SK-N-SH treated with all-trans-retinoic acid at 6 μM for 48 hours (cell line): ENCODE measurements around the gene RXRA.
A peak's percentile ranks its signal among the peaks of the same experiment; 100 is the strongest.

Experiments
- ATAC-seq: fragments of 200-7000 bp; cut with Tn5 transposase; 3 replicates; pipeline ENCODE4 v1.9.1; 2020; ENCODE audit warnings: mild to moderate bottlenecking, moderate library complexity
- ARNTL ChIP-seq: fragments of 450-650 bp; formaldehyde crosslinking; IDR thresholded peaks from 2 replicates; pipeline ENCODE4 v1.5.0; 2020; ENCODE audit warnings: low read depth, mild to moderate bottlenecking, moderate library complexity, borderline replicate concordance
- BACH2 ChIP-seq: fragments of 250-450 bp; sonication (Bioruptor Pico); IDR thresholded peaks from 2 replicates; pipeline ENCODE4 v1.9.0; 2021; ENCODE audit warnings: mild to moderate bottlenecking, borderline replicate concordance
- CSDC2 ChIP-seq: fragments of 250-450 bp; sonication (Bioruptor Pico); IDR thresholded peaks from 2 replicates; pipeline ENCODE4 v1.5.0; 2020; ENCODE audit warnings: mild to moderate bottlenecking, moderate library complexity
- CSRNP3 ChIP-seq: fragments of 250-450 bp; sonication (Bioruptor Pico); IDR thresholded peaks from 2 replicates; pipeline ENCODE4 v1.5.1; 2021; ENCODE audit warnings: mild to moderate bottlenecking, moderate library complexity
- ESRRG ChIP-seq: fragments of 250-450 bp; sonication (Bioruptor Pico); IDR thresholded peaks from 2 replicates; pipeline ENCODE4 v1.6.1; 2021; ENCODE audit warnings: mild to moderate bottlenecking
- GLIS3 ChIP-seq: fragments of 250-450 bp; sonication (Bioruptor Pico); IDR thresholded peaks from 2 replicates; pipeline ENCODE4 v1.5.0; 2020; ENCODE audit warnings: mild to moderate bottlenecking, moderate library complexity
- ISL1 ChIP-seq: fragments of 250-450 bp; sonication (Bioruptor Pico); IDR thresholded peaks from 2 replicates; pipeline ENCODE4 v2.1.2; 2022; ENCODE audit warnings: mild to moderate bottlenecking, moderate library complexity
- OSR1 ChIP-seq: fragments of 250-450 bp; sonication (Bioruptor Pico); IDR thresholded peaks from 2 replicates; pipeline ENCODE4 v1.8.0; 2022; ENCODE audit warnings: moderate library complexity, mild to moderate bottlenecking, inconsistent platforms
- PATZ1 ChIP-seq: fragments of 250-450 bp; sonication (Bioruptor Pico); IDR thresholded peaks from 2 replicates; pipeline ENCODE4 v1.8.0; 2020; ENCODE audit warnings: mild to moderate bottlenecking, moderate library complexity, borderline replicate concordance
- RARB ChIP-seq: fragments of 250-450 bp; sonication (Bioruptor Pico); IDR thresholded peaks from 2 replicates; pipeline ENCODE4 v1.8.0; 2021; ENCODE audit warnings: mild to moderate bottlenecking, moderate library complexity
- TCF4 ChIP-seq: fragments of 250-450 bp; sonication (Bioruptor Pico); IDR thresholded peaks from 2 replicates; pipeline ENCODE4 v1.8.0; 2021; ENCODE audit warnings: mild to moderate bottlenecking, moderate library complexity, borderline replicate concordance
- TOX ChIP-seq: fragments of 250-450 bp; sonication (Bioruptor Pico); IDR thresholded peaks from 2 replicates; pipeline ENCODE4 v1.8.0; 2021; ENCODE audit warnings: mild to moderate bottlenecking, moderate library complexity, borderline replicate concordance
- TSHZ2 ChIP-seq: fragments of 250-450 bp; sonication (Bioruptor Pico); IDR thresholded peaks from 2 replicates; pipeline ENCODE4 v1.5.0; 2020; ENCODE audit warnings: mild to moderate bottlenecking, moderate library complexity
- ZC3H10 ChIP-seq: fragments of 250-450 bp; sonication (Bioruptor Pico); IDR thresholded peaks from 2 replicates; pipeline ENCODE4 v1.5.1; 2021; ENCODE audit warnings: mild to moderate bottlenecking, moderate library complexity
- ZFP3 ChIP-seq: fragments of 250-450 bp; sonication (Bioruptor Pico); IDR thresholded peaks from 2 replicates; pipeline ENCODE4 v1.5.0; 2020; ENCODE audit warnings: mild to moderate bottlenecking, moderate library complexity
- ZFP30 ChIP-seq: fragments of 450-650 bp; formaldehyde crosslinking; IDR thresholded peaks from 2 replicates; pipeline ENCODE4 v1.5.0; 2022; ENCODE audit warnings: mild to moderate bottlenecking, moderate library complexity
- ZNF565 ChIP-seq: fragments of 450-650 bp; formaldehyde crosslinking; conservative IDR thresholded peaks from 2 replicates; pipeline ENCODE4 v1.5.0; 2020; ENCODE audit warnings: low read depth, mild to moderate bottlenecking, moderate library complexity
- ZNF70 ChIP-seq: fragments of 450-650 bp; formaldehyde crosslinking; IDR thresholded peaks from 2 replicates; pipeline ENCODE4 v1.5.0; 2020; ENCODE audit warnings: mild to moderate bottlenecking, moderate library complexity
- TF ChIP-seq, protein P1 (sequence below): fragments of 250-450 bp; sonication (Bioruptor Pico); IDR thresholded peaks from 2 replicates; pipeline ENCODE4 v1.8.0; 2021; ENCODE audit warnings: low read depth, mild to moderate bottlenecking, moderate library complexity, borderline replicate concordance

RXRA gene

GRCh38 chr9:134348404-134349155 is 22.3 kb downstream of the RXRA start:
- ATAC-seq = no peak
- TF ChIP-seq ZC3H10 (CRISPR knock-in tag) = no peak
- TF ChIP-seq RARB (CRISPR knock-in tag) = no peak
- TF ChIP-seq TSHZ2 (CRISPR knock-in tag) = no peak
- no peak for TF ChIP-seq TOX (CRISPR knock-in tag)
- TF ChIP-seq ZFP3 (CRISPR knock-in tag) = no peak
- no peak for TF ChIP-seq ZNF70 (CRISPR knock-in tag)
- TF ChIP-seq ARNTL (CRISPR knock-in tag) = no peak
- no peak for TF ChIP-seq OSR1
- no peak for TF ChIP-seq CSDC2 (CRISPR knock-in tag)
- TF ChIP-seq ESRRG (CRISPR knock-in tag) = no peak
- no peak for TF ChIP-seq BACH2
- no peak for TF ChIP-seq PATZ1
- no peak for TF ChIP-seq ZFP30 (CRISPR knock-in tag)
- no peak for TF ChIP-seq ISL1 (CRISPR knock-in tag)
- no peak for TF ChIP-seq ZNF565
- no peak for TF ChIP-seq CSRNP3 (CRISPR knock-in tag)
- TF ChIP-seq, protein P1, sequence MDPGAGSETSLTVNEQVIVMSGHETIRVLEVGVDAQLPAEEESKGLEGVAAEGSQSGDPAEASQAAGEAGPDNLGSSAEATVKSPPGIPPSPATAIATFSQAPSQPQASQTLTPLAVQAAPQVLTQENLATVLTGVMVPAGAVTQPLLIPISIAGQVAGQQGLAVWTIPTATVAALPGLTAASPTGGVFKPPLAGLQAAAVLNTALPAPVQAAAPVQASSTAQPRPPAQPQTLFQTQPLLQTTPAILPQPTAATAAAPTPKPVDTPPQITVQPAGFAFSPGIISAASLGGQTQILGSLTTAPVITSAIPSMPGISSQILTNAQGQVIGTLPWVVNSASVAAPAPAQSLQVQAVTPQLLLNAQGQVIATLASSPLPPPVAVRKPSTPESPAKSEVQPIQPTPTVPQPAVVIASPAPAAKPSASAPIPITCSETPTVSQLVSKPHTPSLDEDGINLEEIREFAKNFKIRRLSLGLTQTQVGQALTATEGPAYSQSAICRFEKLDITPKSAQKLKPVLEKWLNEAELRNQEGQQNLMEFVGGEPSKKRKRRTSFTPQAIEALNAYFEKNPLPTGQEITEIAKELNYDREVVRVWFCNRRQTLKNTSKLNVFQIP (CRISPR knock-in tag) = no peak
- TF ChIP-seq GLIS3 (CRISPR knock-in tag) = no peak
- no peak for TF ChIP-seq TCF4 (CRISPR knock-in tag)
- TF ChIP-seq, all 23 proteins: peak for 0

DNA sequence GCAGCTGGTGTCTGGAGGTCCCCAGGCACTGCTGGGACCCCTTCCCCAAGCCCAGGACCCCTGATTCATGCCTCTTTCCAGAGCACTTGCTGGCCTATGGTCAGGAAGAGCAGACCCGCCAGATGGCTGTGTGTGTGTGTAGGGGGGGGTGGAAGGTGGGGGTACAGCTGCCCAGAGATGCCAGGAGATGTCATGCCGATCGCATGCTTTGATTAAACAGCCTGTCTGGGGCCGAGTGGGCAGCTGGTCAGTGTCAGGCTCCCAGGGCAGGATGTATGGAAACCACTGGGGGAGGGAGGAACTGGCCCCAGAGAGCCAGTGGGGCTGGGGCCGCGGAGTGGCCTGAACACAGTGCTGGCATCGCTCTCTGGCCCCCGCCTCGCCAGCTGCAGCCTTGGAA is 23.7 kb downstream of the RXRA start:
- peak; percentile 60 for ATAC-seq
- TF ChIP-seq ZNF565 (no peak), ZFP3 (CRISPR knock-in tag) (no peak), CSRNP3 (CRISPR knock-in tag) (no peak), TCF4 (CRISPR knock-in tag) (peak; percentile 92), PATZ1 (peak; percentile 66; the same call in 1 of the 2 replicates), ZNF70 (CRISPR knock-in tag) (no peak), ISL1 (CRISPR knock-in tag) (no peak), CSDC2 (CRISPR knock-in tag) (no peak), TSHZ2 (CRISPR knock-in tag) (peak; percentile 84)
